HG02678 (cell line): ENCODE measurements around the gene SLFN12L.
"Not testable (repeated sequence)": the region's sequence is repeated elsewhere in the genome, so short reads cannot be mapped to it uniquely, and the experiment has no call there.

Source experiments
- ATAC-seq: cut with Tn5 transposase; IDR thresholded peaks from one replicate; pipeline ENCODE4 v1.9.1; 2021; ENCODE audit warnings: mild to moderate bottlenecking, moderate library complexity; ENCODE audit not compliant: unreplicated experiment

The SLFN12L gene

DNA sequence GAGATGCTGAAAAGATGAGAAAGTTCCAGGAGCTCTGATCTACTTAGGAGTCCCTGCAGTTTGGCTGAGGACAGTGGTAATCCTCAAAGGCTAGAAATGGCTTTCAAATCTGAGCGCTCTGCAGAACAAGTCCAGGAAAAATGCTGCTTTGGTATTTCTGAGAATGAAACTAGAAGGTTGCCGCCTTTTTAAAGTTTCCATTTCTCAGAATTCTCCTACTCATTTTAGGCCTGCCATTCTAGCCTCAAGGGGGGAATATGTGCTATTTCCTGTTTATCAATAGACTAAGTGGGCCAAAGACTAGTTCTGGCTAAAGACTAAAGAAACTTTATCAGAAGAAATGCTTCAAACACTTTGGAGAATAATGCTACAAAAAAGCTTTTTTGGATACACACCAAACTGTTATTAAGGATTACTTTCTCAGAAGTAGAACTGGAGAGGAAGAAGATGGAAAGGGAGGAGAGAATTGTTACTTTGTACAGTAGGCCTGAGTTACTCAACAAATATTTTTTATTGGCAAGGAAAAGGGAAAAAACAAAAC lies at the start of gene SLFN12L:
Gene SLFN12L (minus strand): TSS at position 78 of the 541 bp plus-strand sequence. CDS start 15,314 bp downstream, outside the sequence.
- ATAC-seq: peak; percentile 35

DNA sequence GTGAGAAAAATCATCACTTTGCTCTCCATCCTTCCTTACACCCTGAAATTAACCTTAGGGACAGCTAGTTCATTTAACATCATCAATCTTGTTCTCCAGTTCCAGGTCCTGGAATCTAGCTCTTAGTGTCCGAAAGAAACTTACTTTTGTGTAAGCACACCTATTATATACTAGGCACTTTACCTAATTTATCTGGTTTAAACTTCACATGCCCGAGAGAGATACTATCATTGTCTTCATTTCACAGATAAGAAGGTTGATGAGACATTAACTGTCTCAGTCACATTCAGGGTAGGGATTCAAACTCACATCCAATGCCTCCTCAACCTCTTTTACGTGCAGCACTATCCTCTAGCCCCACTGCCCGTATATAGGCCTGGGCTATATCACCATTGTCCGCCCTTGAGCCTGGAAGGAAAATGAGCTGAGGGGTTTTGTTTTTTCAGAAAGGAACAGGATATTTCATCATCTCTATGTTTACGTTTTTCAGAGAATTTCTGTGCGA lies 49.1 kb upstream of the SLFN12L start:
- ATAC-seq: peak; percentile 17

DNA sequence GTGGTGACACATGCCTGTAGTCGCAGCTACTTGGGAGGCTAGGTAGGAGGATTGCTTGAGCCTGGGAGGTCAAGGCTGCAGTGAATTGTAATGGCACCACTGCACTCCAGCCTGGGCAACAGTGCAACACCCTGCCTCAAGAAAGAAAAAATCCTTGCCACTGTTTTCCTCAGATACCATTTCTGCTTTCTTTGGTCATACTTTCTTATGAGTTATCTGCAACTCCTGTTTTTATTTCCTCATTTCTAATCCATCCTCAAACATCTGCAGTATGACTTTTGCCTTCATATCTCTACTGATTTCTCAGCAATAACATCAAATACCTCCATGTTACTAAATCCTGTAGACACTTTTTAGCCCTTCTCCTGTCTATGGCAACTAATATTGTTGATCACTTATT lies 46.6 kb upstream of the SLFN12L start:
- no peak for ATAC-seq

DNA sequence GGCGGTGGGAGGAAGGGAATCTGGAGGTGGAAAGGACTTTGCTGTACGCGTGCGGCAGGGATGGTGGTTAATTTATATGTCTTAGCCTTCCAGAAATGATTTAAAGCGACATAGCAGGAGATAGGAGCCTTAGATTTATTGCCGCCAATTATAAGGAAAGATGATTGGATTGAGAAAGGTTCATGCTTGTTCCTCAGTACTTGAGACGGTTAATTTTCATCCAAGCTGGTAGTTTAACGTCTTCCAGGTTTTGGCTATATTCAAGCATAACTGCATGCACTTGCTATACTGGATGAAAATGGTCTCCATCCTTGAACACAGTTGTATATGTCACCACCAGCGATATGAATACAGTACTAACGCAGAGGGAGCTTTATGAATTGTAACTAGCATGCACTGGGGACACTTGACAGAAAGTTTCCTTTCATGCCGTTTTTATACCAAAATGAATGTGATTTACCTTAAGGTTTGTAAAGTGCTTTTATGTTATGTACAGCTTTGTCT lies 41.5 kb upstream of the SLFN12L start:
- no peak for ATAC-seq

DNA sequence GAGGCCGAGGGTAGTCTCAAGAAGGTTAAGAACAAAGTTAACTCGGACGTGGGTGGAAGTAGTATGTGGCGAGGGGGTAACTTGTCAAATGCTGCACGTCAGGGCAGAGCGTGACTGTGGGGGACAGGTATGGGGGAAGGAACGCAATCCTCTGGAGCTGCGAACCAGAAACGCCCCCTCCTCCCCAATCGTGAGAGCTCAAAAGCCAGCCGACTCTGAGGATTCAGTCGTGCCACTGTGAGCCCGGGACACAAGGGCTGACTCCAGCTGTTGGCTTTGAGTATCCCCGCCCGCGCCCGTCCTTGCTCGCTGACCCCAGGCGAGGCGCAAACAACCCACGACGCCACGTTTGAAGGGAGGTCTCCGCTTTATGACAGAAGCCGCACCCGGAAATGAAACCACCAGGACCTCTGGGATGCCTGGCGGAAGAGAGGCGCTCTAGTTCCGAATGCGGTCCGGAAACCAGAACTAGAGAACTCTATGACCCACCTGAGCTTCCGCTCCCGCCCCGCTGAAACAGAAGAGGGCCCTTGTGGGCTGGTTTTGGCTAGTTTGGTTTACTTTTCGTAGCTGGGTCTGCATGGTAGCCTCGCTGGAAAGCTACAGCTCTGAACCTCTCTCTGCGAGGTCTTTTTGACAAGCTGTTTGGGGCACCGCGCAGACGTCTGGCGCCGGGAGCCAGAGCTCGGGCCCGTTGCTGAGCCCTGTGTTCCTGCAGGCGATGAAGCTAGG lies 40.9 kb upstream of the SLFN12L start, which contains the start of gene PEX12:
Gene PEX12 (minus strand): TSS at position 375 of the 732 bp plus-strand sequence. CDS start 550 bp downstream, outside the sequence.
- peak; percentile 96 for ATAC-seq

DNA sequence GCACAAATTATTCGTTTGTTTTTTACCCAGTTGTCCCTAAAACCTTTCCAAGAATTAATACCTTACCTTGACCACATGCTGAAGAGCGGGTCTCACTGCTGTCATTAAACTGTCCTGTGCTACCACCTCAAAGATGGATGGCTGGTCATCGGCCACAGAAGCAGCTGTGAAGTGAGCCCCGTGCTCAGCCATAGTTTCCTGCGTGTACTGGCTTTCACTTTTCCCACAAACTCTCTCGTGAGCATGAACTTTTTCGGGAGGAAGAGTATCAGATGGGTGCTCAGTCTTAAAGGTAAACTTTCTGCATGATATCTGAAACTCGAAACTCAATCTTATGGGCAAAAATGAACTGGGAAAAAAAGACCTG lies 40.3 kb upstream of the SLFN12L start:
- ATAC-seq: no peak

DNA sequence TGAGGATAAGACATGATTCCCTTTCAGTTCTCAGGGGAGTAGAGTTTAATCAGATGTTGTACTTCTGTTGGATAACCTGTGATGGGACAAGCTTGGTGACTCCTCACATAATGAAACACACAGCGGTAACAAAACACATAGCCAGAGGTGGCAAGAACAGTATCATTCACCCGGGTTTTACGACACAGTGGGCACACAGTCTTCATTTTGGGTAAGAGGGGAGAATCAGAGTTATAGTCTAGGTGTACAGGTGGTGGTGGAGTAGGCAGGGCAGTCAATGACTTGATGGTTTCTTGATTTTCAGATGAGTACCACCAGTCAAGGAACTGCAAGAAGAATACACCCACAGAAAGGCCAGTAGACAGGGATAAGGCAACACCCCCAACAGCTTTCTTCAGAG lies 38.3 kb upstream of the SLFN12L start:
- ATAC-seq: no peak

DNA sequence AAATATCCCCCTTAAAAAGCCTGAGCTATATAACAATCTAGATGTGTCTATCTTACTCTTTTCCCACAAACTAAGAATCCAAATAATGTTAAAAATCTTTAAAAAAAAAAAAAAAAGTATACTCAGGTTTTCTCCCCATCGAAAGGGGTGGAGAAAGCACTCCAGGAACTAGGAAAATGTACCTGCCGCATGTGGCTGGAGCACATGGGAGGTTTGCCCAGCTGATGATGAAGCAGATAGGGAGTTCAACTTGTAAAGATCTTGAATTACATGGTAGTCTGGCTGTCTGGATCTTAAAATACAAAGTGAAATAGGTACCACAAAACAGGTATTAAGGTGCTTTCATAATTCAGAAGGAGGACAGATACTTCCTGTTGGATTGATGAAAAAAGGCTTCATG lies 31.9 kb upstream of the SLFN12L start:
- no peak for ATAC-seq

DNA sequence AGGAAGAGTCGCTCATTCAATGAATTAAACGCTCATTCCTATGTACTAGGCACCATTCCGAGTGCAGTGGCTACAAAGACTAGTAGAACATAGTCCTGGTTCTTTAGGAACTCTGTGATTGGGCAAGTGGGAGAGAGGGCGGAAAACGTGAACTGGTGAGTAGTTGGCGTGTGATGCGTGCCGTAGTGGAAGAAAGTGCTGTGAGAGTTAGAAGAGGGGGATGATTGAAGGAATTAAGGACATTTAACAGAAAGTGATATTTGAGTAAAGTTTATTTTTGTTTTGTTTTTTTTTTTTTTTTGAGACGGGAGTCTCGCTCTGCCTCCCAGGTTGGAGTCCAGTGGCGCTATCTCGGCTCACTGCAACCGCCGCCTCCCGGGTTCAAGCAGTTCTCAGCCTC lies 31.1 kb upstream of the SLFN12L start:
- ATAC-seq: no peak

DNA sequence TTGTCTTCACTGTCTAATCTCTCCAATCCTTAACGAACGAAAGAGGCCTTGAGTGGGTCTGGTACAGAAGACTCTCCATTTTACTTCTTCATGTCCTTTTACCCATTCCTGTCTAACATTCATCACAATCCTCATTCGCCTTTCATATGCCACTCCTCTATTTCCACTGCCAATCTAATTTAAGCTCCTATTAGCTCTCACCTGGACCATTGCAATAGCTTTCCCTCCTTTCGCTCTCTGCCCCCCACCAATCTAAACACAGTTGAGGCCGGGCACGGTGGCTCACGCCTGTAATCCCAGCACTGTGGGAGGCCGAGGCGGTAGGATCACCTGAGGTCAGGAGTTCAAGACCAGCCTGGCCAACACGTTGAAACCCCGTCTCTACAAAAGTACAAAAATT lies 29.5 kb upstream of the SLFN12L start:
- ATAC-seq: no peak

DNA sequence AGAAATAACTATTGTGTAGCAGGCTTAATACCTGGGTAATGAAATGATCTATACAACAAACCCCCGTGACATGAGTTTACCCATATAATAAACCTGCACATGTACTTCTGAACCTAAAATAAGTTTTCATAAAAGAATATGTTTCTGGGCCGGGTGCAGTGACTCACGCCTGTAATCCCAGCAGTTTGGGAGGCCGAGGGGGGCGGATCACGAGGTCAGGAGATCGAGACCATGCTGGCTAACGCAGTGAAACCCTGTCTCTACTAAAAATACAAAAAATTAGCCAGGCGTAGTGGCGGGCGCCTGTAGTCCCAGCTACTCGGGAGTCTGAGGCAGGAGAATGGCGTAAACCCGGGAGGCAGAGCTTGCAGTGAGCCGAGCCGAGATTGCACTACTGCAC lies 25.7 kb upstream of the SLFN12L start:
- ATAC-seq: not testable (repeated sequence)

DNA sequence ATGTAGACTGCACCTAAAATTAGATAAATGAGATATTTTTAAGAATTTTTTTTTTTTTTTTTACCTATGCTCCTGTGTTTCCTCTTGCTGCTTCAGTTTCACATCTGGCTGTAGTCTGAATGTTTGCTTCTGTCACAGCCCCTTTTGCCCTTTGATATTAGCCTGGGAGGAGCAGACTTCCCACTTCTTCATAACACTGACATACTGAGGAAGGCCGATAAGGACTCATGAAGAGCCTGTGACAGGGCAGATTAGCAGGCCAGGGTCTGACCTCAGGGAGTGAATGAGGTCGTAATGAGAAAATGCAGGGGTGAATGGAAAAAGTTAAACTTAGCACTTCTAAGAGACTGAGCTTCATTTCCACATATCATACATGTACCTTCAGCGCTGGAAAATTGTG lies 23.2 kb upstream of the SLFN12L start, which contains the start of gene SLFN14:
Gene SLFN14 (minus strand): TSS at position 117 of the 400 bp plus-strand sequence. CDS start 2,757 bp downstream, outside the sequence.
- ATAC-seq: no peak

DNA sequence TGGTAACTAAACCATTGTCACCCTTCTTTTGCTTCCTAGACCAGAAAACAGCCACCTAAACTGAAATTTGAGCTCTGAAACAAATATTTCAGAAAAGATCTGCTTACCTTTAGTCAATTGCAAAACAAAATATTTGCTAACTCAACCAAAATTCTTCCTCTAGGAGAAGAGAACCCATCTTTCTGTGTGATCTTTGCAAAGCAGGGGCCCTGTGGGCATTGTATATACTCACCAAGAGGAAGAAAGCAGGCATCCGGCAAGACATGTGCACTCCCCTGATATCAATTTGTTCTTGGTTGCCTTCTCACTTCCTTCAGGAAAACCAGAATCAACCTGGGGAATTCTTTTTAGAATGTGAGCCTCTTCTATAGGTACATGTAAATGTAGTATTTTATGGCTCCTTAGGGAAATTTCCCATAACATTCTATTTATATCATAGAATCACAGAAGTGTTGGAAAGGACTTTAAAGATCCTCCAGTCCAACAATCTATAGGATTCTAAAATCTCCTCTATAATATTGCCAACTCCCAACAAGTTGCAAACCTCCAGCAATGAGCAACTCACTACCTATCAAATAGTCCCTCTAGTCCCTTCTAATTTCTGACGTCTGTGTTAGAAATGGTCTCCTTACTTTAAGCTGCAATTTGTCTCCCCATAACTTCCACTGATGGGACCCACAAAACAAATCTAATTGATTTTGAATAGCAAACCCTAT lies 22.2 kb upstream of the SLFN12L start:
- ATAC-seq: no peak

DNA sequence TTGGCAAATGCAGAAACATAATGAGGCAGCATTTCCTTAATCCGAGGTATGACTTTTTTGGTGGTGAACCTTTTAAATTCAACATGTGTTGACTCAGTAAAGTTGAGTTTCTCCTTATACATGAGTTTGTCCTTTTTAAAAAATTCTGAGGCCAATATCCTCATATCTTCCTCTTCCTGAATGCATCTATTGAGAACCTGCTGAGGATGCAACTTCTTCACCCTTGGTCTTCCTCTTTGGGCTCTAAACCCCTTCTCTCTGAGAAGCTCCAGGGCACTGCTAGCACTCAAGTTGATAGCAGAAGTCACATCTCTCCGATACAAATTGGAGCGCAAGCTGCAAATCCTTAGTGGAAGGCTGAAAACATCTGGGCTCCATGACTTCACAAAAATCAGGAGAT lies 19.9 kb upstream of the SLFN12L start:
- no peak for ATAC-seq

DNA sequence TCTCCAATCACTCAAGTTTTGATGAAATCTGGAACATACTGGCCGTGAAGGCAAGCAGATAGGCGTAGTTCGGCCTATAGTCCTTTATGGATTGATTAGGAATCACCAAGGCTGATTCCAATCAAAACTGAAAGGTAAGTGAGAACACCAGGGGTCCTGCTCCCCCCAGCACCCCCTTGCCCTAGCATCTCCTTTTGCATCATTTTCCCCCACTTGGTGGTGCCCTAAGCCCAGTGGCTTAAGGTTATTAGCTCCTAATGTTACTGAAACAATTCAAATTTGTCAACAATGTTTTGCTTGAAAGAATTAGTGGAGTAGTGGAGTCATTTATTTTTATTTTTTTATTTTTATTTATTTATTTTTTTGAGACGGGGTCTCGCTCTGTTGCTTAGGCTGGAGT lies 18.2 kb upstream of the SLFN12L start:
- ATAC-seq: no peak

DNA sequence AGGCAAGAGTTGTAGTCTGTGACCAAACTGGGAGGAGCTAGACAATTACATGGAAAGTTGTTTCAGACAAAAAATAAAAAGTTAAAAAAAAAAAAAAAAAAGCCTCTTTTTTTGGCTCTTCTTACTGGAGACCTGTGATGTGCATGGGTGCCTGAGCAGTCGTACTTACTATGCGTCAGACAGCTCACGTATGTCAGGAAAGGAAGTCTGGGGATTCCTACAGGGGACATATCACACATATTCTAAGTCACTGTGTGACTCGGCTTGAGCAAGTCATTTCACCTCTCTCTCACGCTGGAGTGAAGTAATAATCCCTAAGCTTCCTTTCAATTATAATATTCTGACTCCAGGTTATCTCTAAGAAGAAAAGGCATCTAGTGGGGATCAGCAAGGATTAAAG lies 17.2 kb upstream of the SLFN12L start:
- ATAC-seq: no peak

DNA sequence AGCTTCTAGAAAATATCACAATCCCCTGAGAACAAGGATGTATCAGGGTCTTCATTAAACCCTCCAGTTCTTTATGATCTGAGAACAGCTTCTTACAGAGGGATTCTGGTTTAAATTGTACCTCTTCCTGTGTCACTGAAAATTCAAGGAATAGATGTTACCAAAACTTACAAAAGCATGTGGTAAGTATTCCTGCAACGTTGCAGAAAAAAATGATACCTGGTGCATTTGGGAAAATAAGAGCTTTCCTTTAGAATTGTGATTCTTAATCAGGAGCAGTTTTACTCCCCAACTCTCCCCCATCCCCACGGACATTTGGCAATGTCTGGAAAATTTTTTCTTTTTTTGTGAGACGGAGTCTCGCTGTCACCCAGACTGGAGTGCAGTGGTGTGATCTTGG lies 15.8 kb upstream of the SLFN12L start:
- no peak for ATAC-seq

DNA sequence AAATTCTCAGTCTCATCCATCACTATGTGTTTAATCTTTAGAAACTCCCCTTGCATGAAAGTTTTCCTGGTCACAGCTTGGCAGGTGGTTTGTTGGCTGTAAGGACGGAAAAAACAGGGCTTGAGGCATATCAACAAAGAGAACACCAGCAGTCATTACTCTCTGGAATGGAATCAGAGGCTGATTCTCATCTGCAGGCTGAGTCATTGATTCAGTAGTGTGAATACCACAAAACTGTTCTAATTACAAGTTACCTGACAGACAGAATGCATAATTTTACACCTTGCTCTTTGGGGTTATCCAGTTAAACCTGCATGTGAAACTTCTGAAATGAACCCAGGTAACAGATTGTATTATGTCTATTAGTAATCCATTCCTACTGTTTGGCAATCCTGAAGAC lies 11.5 kb upstream of the SLFN12L start:
- no peak for ATAC-seq

DNA sequence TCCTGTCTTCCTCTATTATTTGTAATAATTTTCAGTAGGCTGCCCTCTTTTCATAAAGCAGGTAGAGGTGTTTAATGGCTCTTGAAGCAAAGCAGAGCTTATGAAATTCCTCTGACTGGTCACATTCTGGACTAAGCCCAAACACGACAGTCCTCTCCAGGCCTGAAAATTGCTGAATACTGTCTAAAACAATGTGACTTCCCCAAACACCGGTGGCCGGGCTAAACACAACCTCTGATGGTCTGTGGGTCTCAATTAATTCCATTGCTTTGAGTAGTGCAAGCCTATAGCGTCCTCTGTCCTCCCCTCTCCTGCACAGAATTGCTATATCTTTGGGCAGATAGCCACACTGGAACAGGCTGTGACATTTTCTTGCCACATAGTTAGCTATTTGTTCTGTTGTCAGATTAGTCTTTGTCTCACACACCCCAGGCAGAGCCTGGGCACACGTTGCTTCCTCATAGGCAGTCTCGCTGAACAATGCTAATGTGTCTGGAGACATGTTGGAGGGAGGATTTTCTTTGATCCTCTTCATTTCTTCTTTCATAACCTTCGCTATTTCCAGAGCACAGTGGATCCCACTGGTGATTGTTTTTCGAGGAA lies 10.8 kb upstream of the SLFN12L start:
- ATAC-seq: no peak

DNA sequence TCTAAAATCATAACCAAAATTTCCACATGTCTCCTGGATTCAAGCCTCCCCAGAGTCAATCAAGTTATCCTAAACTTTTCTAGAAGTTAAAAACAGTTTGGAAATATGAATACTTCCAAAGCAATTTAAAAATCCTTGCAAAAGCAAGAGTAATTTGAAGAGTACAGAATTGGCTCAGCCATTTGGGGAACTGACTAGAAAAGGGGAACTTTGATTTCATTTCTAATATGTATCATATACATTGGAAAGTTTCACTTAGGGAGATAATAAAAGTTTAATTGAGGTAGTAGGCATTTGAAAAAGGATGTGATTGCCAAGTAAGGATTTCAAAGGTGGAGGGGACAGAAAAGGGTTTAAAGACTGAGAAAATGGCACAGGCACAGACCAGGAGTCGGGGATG lies 9.0 kb upstream of the SLFN12L start:
- no peak for ATAC-seq

DNA sequence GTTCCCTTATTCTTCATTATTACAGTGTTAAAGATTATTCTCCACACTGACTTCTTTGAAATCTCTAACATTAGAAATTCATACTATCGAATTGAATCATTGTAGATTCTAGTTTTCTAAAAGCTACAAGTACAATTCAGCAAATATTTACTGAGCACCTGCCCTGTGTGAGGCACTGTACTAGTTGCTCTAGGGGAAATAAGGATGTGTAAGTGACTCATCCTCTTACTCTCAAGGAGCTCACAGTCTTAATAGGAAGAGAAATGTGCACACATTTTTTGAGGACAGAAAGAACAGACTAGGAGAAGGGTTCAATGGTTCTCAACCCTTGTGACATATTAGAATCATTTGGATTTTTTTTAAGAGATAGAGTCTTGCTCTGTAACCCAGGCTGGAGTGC lies 7.7 kb upstream of the SLFN12L start:
- ATAC-seq: no peak
